Psoas muscle (tissue), 8 donors: ENCODE measurements around the gene STPG2. TPM values are rescaled to one million over a fixed set of nuclear protein-coding genes. Genes with fewer than 3 reads are reported as not detected.

Experiments used
- ATAC-seq, 4 donors: fragments of 200-7000 bp; cut with Tn5 transposase; one replicate each; pipeline ENCODE4 v1.9.1; 2020; ENCODE audit warnings: moderate library complexity in 3 of 4, mild to moderate bottlenecking in 2 of 4
- DNase-seq, 2 donors: peaks; one replicate each; pipeline ENCODE4 v3.0.0-alpha.2; 2020
- H3K27ac ChIP-seq: fragments of 200-600 bp; one replicate; pipeline ENCODE4 v1.8.0; 2022
- H3K27me3 ChIP-seq, 3 donors: fragments of 200-600 bp in 1 of 3; one replicate each; pipeline versions ENCODE4 v1.6.1 to v1.8.0; 2013 to 2022; ENCODE audit warnings: low read length in 2 of 3, mild to moderate bottlenecking in 2 of 3, moderate library complexity in 1 of 3; ENCODE audit not compliant: insufficient read depth in 3 of 3
- H3K36me3 ChIP-seq, 2 donors: fragments of 200-600 bp in 1 of 2; one replicate each; pipeline versions ENCODE4 v1.6.1 to v1.8.0; 2013 to 2022; ENCODE audit warnings: low read depth in 1 of 2, mild to moderate bottlenecking in 1 of 2, moderate library complexity in 1 of 2; ENCODE audit not compliant: insufficient read depth in 1 of 2
- H3K4me1 ChIP-seq: fragments of 200-600 bp; one replicate; pipeline ENCODE4 v1.8.0; 2022
- H3K4me3 ChIP-seq: fragments of 200-600 bp; one replicate; pipeline ENCODE4 v1.8.0; 2022; ENCODE audit warnings: mild to moderate bottlenecking
- H3K9me3 ChIP-seq: fragments of 200-600 bp; one replicate; pipeline ENCODE4 v1.8.0; 2022
- WGBS, 3 donors: extraction: QIAGEN DNeasy Blood & Tissue Kit; methylation state at CpG; one replicate each; pipeline versions ENCODE4 v1.1.6 to v1.1.7; 2013; 5-methylcytosine and 5-hydroxymethylcytosine counted together
- intact Hi-C, 2 donors: fragments of 100-400 bp; cut with DNase I; formaldehyde crosslinking; loops; one replicate each; pipeline versions ENCODE4 v1.11.0 to v1.14.2; 2022
- polyA plus RNA-seq, 3 donors: library from polyadenylated mRNA; stranded (reverse); fragments of 200-250 nt; gene quantifications; one replicate each; pipeline ENCODE4 v1.2.3, GENCODE V29; 2013
- total RNA-seq, 4 donors: library from RNA; stranded (reverse); fragmentation: NEBNext Ultra II Directional in 2 of 4; extraction: Animal tissue kit (Norgen Biotek cat#: 25700) in 2 of 4; gene quantifications; one replicate each; pipeline versions ENCODE4 v1.2.1 to v1.2.4, GENCODE V29; 2021 to 2023
- TF ChIP-seq, protein P1 (sequence below): fragments of 200-600 bp; IDR thresholded peaks from one replicate; pipeline ENCODE4 v1.8.0; 2022; ENCODE audit warnings: antibody characterized with exemption
- donor health status: healthy with polysubstance abuse.
- donor health status: DM: no; HTN: no; CAD: no; lungs with moderate emphysema.
- donor health status: Bipolar disorder and iron deficiency.
- donor health status: healthy.
- donor health status: DM: yes; HTN: yes; CAD: no.
- donor health status: DM: no; HTN: no; CAD: no.
- donor health status: DM: no; HTN: no; CAD: no.
- donor health status: DM: yes; HTN: yes; CAD: no.

STPG2 gene
- total and polyA plus RNA-seq, 7 donors: 0.01 to 0.21 TPM; not detected in 5

DNA sequence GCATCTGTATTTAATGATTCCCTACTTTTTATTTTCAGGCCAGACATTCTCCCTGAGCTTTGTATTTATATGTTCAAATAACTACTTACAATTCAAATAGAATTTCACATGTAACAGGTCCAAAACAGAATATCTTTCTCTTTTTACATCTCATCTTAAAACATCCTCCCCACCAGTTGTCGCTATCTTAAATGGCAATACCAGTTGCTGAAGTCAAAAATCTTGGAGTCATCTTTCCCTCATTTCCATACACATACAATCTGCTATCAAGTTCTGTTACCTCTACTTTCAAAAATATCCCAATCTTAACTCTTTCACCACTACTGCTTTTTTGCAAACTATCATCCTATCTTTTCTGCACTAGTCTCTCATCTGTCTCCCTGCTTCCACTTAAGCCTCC lies 330.5 kb downstream of the STPG2 start:
- Histone ChIP-seq H3K9me3 (no peaks in the 10 kb centered on the region), H3K36me3 (no peaks in the 10 kb centered on the region), H3K4me1 (no peaks in the 10 kb centered on the region), H3K27me3 (no peaks in the 10 kb centered on the region), H3K27ac (no peak overlapping the region), H3K4me3 (no peak overlapping the region)
- TF ChIP-seq, protein P1, sequence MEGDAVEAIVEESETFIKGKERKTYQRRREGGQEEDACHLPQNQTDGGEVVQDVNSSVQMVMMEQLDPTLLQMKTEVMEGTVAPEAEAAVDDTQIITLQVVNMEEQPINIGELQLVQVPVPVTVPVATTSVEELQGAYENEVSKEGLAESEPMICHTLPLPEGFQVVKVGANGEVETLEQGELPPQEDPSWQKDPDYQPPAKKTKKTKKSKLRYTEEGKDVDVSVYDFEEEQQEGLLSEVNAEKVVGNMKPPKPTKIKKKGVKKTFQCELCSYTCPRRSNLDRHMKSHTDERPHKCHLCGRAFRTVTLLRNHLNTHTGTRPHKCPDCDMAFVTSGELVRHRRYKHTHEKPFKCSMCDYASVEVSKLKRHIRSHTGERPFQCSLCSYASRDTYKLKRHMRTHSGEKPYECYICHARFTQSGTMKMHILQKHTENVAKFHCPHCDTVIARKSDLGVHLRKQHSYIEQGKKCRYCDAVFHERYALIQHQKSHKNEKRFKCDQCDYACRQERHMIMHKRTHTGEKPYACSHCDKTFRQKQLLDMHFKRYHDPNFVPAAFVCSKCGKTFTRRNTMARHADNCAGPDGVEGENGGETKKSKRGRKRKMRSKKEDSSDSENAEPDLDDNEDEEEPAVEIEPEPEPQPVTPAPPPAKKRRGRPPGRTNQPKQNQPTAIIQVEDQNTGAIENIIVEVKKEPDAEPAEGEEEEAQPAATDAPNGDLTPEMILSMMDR: no peak
- DNase-seq: no peak
- no peak for ATAC-seq
- intact Hi-C loops: no loop called here
- 92 to 97% (median 97%) methylated on average over 1 of the region's 1 CpG for WGBS, 3 donors

DNA sequence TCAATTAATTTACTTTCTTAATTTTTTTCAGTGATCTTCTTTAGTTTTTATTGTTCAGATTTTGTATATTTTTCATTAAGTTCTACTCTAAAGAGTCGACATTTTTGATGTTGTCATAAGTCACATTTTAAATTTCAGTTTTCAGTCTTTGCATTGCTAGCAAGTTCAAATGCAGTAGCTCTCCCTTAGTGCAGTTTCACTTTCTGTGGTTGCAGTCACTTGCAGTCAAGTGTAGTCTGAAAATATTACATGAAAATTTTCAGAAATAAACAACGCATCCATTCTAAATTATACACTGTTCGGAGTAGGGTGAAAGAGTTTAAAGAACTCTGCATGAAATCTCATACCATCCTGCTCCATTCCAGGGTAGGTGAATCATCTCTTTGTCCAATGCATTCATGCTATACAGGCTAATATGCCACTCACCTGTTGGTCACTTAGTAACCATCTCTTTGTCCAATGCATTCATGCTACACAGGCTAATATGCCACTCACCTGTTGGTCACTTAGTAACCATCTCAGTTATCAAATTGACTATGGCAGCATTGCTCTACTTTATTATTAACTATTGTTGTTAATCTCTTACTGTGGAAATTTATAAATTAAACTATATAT lies 356.9 kb downstream of the STPG2 start:
- no peak for DNase-seq
- Histone ChIP-seq H3K36me3 (no peaks in the 10 kb centered on the region), H3K9me3 (peaks cover 3% of the 10 kb centered on the region), H3K4me1 (no peaks in the 10 kb centered on the region), H3K27ac (no peak overlapping the region), H3K27me3 (no peaks in the 10 kb centered on the region), H3K4me3 (no peak overlapping the region)
- 90 to 95% (median 91%) methylated on average over 3 of the region's 3 CpGs for WGBS, 3 donors
- intact Hi-C loops: no loop called here
- TF ChIP-seq, protein P1: no peak
- no peak for ATAC-seq

DNA sequence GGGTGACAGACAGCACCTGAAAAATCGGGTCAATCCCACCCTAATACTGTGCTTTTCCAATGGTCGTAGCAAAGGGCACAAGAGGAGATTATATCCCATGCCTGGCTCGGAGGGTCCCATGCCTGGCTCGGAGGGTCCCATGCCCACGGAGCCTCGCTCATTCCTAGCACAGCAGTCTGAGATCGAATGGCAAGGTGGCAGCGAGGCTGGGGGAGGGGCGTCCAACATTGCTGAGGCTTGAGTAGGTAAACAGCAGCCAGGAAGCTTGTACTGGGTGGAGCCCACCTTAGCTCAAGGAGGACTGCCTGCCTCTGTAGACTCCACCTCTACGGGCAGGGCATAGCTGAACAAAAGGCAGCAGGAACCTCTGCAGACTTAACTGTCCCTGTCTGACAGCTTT lies 365.1 kb downstream of the STPG2 start:
- Histone ChIP-seq H3K36me3 (no peaks in the 10 kb centered on the region), H3K27me3 (no peaks in the 10 kb centered on the region), H3K9me3 (no peaks in the 10 kb centered on the region), H3K4me1 (no peaks in the 10 kb centered on the region), H3K27ac (no peak overlapping the region), H3K4me3 (no peak overlapping the region)
- WGBS, 3 donors: 88 to 94% (median 89%) methylated on average over 10 of the region's 10 CpGs
- intact Hi-C loops: no loop called here
- no peak for ATAC-seq
- no peak for DNase-seq
- TF ChIP-seq, protein P1: no peak

DNA sequence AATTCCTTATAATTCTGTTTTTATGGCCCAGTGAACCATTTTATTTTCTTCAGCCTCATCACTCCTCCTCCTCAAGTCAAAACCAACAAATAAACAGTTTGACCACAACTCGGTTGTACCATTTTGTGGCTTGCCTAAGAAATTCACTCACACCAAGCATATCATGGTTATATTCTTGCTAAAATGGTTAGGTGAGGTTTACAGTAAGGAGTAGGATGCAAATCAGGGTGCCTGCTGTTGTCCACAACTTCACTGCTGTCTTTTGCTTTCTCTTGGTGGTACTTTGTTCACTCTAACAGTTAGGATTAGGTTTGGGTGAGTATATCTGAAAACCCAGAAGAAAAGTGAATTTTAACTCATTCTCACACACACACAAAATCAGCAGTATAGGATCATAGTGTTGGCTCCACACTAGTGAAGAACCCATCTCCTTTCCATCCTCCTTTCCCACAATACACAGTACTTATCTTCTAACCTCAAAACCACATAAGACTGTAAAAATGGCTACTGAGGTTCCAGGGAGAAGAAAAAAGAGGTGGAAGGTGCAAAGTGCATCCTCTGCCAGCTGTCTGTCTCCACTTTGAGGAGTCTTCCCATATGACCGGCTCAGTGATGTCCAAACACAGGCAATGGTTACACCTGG lies 368.8 kb downstream of the STPG2 start:
- Histone ChIP-seq H3K4me1 (no peaks in the 10 kb centered on the region), H3K36me3 (no peaks in the 10 kb centered on the region), H3K4me3 (no peak overlapping the region), H3K9me3 (no peaks in the 10 kb centered on the region), H3K27me3 (no peaks in the 10 kb centered on the region), H3K27ac (no peak overlapping the region)
- intact Hi-C loops: no loop called here
- DNase-seq: no peak
- TF ChIP-seq, protein P1: no peak
- WGBS, 3 donors: 82 to 87% (median 85%) methylated on average over 2 of the region's 2 CpGs
- no peak for ATAC-seq
